ENCODE measurements around the gene DNMT3A.

DNMT3A gene

DNA sequence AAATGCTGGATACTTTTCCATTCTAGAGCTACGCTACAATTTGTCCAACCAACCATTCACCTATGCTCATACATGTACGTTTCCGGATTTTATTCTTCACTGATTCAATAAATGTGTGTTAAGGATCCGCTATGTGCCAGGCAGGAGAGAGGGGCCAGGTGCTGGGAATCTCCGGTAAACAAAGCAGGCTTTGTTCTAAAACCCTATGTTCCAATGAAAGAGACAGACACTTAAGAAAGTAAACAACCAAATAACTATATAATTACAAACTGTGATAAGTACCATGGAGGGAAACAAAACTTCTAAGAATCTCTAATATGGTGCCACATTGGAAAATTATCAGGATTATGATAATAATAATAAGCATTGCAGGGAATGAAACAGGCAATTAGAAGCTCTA lies 151.2 kb downstream of the DNMT3A start:
- DNase-seq: no peak

DNA sequence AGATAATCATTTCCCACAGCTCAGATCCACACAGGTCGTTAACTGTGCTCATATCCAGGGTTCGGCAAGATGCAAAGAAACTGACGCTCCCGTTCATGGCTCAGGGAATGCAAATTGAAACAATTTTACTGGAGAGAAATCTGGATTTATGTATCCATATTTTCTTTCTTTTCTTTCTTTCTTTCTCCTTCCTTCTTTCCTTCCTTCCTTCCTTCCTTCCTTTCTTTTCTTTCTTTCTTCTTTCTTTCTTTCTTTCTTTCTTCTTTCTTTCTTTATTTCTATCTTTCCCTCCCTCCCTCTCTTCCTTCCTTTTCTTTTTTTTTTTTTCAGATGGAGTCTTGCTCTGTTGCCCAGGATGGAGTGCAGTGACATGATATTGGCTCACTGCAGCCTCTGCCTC lies 153.3 kb downstream of the DNMT3A start:
- no peak for DNase-seq

DNA sequence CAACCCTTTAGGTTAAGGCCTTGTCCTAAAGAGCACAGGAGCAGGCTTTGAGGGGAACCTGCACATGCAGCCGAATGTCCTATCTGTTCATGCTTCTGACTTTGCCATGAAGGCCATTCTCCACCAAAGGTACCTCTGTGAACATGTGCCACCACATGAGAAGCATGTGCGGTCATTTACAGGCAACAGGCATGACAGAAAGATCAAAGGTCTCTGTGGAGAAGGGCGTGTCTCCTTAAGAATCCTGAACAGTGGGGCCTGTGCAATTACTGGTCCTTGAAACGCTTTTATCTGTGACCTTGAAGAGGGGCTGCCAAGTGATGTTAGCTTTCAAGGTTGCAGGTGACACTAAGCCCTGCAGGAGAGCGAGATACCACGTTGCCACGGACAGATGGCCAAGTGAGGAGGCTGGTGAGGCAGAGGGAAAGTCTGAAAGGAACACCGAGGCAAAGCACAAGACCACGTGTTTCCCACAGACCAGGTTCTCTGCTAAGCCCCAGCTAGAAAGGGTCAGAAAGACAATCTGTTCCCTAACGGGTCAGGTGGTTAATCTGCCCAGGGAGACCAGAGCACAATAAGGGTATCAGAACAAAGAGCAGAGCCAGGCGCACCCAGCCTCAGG lies 153.9 kb downstream of the DNMT3A start:
- no peak for DNase-seq

DNA sequence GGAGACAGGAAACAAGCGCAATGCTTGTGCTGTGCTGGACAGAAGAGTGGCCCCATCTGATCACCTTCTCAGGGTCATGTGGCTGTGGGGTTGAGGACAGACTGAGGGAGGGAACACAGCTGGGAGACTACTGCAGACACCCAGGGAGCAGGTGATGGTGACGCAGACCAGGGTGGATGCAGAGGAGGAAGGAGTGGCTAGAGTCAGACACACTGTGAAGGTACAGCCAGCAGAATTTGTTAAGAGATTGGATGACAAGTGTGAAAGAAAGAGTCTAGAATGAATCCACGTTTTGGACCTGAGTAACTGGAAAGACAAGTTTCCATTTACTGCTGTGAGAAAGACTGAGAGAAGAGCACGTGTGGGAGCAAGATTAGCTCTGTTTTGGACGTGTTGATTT lies 157.5 kb downstream of the DNMT3A start:
- DNase-seq: no peak

DNA sequence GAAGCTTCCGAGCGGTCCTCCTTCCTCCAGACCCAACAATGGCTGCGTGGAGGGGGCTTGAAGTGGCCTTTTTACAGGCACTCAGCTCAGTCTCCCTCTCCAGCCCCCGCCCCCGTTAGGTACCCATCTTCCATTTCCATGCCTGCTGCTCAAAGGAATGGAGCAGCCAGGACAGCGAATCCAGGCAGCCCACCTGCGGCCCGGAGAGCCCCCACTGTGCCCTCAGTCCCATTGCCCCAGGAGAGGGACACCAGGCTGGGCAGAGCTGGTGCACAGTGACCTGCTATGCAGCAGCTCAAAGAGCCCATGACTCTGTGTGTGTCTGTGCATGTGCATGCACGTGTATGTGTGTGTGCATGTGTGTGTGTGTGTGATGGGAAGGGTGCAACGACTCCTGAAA lies 162.7 kb downstream of the DNMT3A start:
- DNase-seq: no peak
